T-helper 17 cell (primary cell): ENCODE data around the gene MS4A6E. TPM values are rescaled to one million over a fixed set of nuclear protein-coding genes. Genes with fewer than 3 reads are reported as not detected.

Source experiments
- ATAC-seq: fragments of 150-1000 bp; cut with Tn5 transposase; 2 replicates; pipeline ENCODE4 v1.10.0; 2021; ENCODE audit warnings: mild to moderate bottlenecking, moderate library complexity
- DNase-seq, 3 donors: peaks; one replicate each; pipeline versions ENCODE4 v3.0.0 to v3.0.0-alpha.2; 2020 to 2021
- H3K9me3 ChIP-seq: one replicate; pipeline ENCODE4 v1.7.0; 2013; ENCODE audit warnings: low read length, mild to moderate bottlenecking; ENCODE audit not compliant: control insufficient read depth, poor library complexity, severe bottlenecking
- H3K27ac Mint-ChIP-seq: one replicate; pipeline ENCODE4 v1.8.0; 2022; ENCODE audit warnings: mild to moderate bottlenecking, moderate library complexity, mixed read lengths
- H3K27me3 Mint-ChIP-seq: one replicate; pipeline ENCODE4 v1.8.0; 2022; ENCODE audit warnings: mixed read lengths
- H3K36me3 Mint-ChIP-seq: one replicate; pipeline ENCODE4 v1.8.0; 2022; ENCODE audit warnings: low read depth, mixed read lengths
- H3K4me1 Mint-ChIP-seq: one replicate; pipeline ENCODE4 v1.8.0; 2022; ENCODE audit warnings: mild to moderate bottlenecking, mixed read lengths
- H3K4me3 Mint-ChIP-seq: one replicate; pipeline ENCODE4 v1.8.0; 2022; ENCODE audit warnings: mild to moderate bottlenecking, moderate library complexity, mixed read lengths
- total RNA-seq, 4 donors: library from RNA in 2 of 4; stranded (reverse) in 2 of 4; gene quantifications; one replicate each; pipeline ENCODE4 v1.2.3 and lab custom pipeline; 2022 to 2026

The MS4A6E gene
- total RNA-seq, 2 donors from 2014 or later: not detected

- H3K27me3 Mint-ChIP-seq: peaks cover 10% of the 10 kb centered on the region
- no peaks in the 10 kb centered on the region for H3K9me3 ChIP-seq
- ATAC-seq: no peak
- H3K4me3 Mint-ChIP-seq: no peak overlapping the region
- no peak for DNase-seq
- H3K4me1 Mint-ChIP-seq: no peaks in the 10 kb centered on the region
- no peaks in the 10 kb centered on the region for H3K36me3 Mint-ChIP-seq
- H3K27ac Mint-ChIP-seq: no peak overlapping the region
Measured at GRCh38 chr11:60314635-60315321, 12.3 kb upstream of the MS4A6E start.

DNA sequence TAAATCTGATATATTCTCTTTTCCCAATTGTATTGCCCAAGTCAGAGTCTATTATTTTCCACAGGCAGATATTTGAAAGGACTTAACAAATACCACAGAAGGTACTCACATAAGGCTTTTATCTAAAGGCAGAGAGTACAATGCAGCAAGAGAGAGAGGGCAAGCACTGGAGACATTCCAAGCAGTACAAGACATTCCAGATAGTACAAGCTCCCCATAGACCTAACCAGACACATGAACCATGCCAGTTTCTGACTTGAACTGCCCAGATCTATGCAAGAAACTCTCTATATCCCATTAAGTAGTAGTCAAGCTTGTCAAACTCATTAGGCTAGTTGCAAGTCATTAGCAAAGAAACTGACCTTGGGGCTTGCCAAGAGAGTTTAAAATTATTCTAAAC is 11.2 kb upstream of the MS4A6E start:
- H3K4me3 Mint-ChIP-seq: no peak overlapping the region
- no peak for ATAC-seq
- H3K36me3 Mint-ChIP-seq: no peaks in the 10 kb centered on the region
- no peak for DNase-seq
- peaks cover 2% of the 10 kb centered on the region for H3K27me3 Mint-ChIP-seq
- no peaks in the 10 kb centered on the region for H3K9me3 ChIP-seq
- no peaks in the 10 kb centered on the region for H3K4me1 Mint-ChIP-seq
- no peak overlapping the region for H3K27ac Mint-ChIP-seq

DNA sequence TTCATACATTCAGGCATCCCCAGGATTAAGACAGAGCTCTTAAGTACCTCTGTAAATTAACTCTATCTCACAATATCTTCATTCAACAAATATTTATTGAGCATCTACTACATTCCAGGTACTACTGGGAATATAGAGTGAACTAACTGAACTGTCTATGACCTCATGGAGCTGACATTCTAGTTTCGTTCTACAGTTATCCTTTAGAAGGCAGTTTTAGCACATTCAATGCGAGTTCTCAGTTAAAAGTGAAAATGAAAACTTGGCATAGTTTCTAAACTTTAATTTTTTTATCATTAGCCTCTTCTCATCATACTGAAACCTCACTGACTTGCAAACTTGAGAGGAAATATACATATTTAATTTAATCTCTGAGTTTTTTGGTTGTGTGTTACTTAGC is 10.7 kb upstream of the MS4A6E start:
- no peaks in the 10 kb centered on the region for H3K27me3 Mint-ChIP-seq
- H3K4me3 Mint-ChIP-seq: no peak overlapping the region
- no peak overlapping the region for H3K27ac Mint-ChIP-seq
- ATAC-seq (no peak), DNase-seq (no peak)
- H3K9me3 ChIP-seq: no peaks in the 10 kb centered on the region
- H3K4me1 Mint-ChIP-seq: no peaks in the 10 kb centered on the region
- no peaks in the 10 kb centered on the region for H3K36me3 Mint-ChIP-seq

GRCh38 chr11:60318726-60319125 is 8.3 kb upstream of the MS4A6E start:
- H3K4me3 Mint-ChIP-seq: no peak overlapping the region
- ATAC-seq (no peak), DNase-seq (no peak)
- H3K4me1 Mint-ChIP-seq: no peaks in the 10 kb centered on the region
- no peaks in the 10 kb centered on the region for H3K36me3 Mint-ChIP-seq
- no peak overlapping the region for H3K27ac Mint-ChIP-seq
- no peaks in the 10 kb centered on the region for H3K9me3 ChIP-seq
- H3K27me3 Mint-ChIP-seq: no peaks in the 10 kb centered on the region

- DNase-seq (no peak), ATAC-seq (no peak)
- Mint-ChIP-seq H3K36me3 (no peaks in the 10 kb centered on the region), H3K4me3 (no peak overlapping the region), H3K4me1 (no peaks in the 10 kb centered on the region), H3K27ac (no peak overlapping the region), H3K27me3 (no peaks in the 10 kb centered on the region)
- H3K9me3 ChIP-seq: no peaks in the 10 kb centered on the region
Measured at GRCh38 chr11:60321051-60321450, 6.0 kb upstream of the MS4A6E start.

GRCh38 chr11:60328460-60328859 is 1.4 kb downstream of the MS4A6E start:
- Mint-ChIP-seq H3K27me3 (peaks cover 15% of the 10 kb centered on the region), H3K4me1 (no peaks in the 10 kb centered on the region), H3K36me3 (no peaks in the 10 kb centered on the region), H3K4me3 (no peak overlapping the region), H3K27ac (no peak overlapping the region)
- no peak for DNase-seq
- no peak for ATAC-seq
- no peaks in the 10 kb centered on the region for H3K9me3 ChIP-seq

- no peaks in the 10 kb centered on the region for H3K4me1 Mint-ChIP-seq
- no peaks in the 10 kb centered on the region for H3K9me3 ChIP-seq
- H3K27me3 Mint-ChIP-seq: peaks cover 36% of the 10 kb centered on the region
- DNase-seq (no peak), ATAC-seq (no peak)
- peaks cover 2% of the 10 kb centered on the region for H3K36me3 Mint-ChIP-seq
- H3K4me3 Mint-ChIP-seq: no peak overlapping the region
- H3K27ac Mint-ChIP-seq: no peak overlapping the region
Measured at GRCh38 chr11:60332846-60333245, 5.8 kb downstream of the MS4A6E start.

GRCh38 chr11:60334005-60334620 is 7.1 kb downstream of the MS4A6E start:
- ATAC-seq: peak; percentile 76

DNA sequence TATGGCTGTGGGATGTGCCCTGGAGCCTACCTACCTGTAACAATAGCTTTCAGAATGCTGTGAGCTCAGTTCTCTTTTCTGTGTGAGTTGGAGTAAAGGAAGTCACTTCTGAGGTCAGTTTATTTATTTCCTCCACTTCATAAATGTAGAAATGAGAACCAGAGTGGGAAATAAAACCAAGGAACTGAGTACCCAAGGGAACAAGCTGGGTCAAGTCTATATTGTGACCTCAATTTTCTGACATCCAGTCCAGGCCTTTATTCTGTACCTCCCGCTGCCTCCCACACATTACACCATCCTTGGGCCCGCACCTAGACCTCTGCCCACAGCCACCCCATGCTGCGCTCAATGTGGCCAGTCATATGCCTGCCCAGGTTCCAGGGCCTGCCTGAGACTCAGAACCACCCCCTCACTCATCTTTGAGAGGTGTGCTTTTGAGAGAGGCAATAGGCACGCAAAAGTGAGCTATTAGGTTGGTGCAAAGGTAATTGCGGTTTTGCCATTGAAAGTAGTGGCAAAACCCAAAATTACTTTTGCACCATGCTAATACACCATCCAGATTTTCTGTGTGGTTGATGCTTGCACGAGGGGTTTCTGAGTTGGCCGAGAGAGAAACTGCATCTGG is 9.8 kb downstream of the MS4A6E start:
- H3K9me3 ChIP-seq: no peaks in the 10 kb centered on the region
- ATAC-seq (no peak), DNase-seq (no peak)
- Mint-ChIP-seq H3K4me3 (no peak overlapping the region), H3K36me3 (peaks cover 2% of the 10 kb centered on the region), H3K4me1 (no peaks in the 10 kb centered on the region), H3K27ac (no peak overlapping the region), H3K27me3 (peaks cover 66% of the 10 kb centered on the region)

More at GRCh38 chr11:60334005-60334620, 7.1 kb downstream of the MS4A6E start:
- Mint-ChIP-seq H3K27ac (no peak overlapping the region), H3K4me3 (no peak overlapping the region), H3K4me1 (no peaks in the 10 kb centered on the region), H3K27me3 (peaks cover 48% of the 10 kb centered on the region), H3K36me3 (peaks cover 2% of the 10 kb centered on the region)
- DNase-seq: peak; percentile 12 to 56 (median 17)
- no peaks in the 10 kb centered on the region for H3K9me3 ChIP-seq

- H3K27ac Mint-ChIP-seq: no peak overlapping the region
- H3K9me3 ChIP-seq: no peaks in the 10 kb centered on the region
- H3K36me3 Mint-ChIP-seq: peaks cover 2% of the 10 kb centered on the region
- H3K4me3 Mint-ChIP-seq: no peak overlapping the region
- DNase-seq: no peak
- no peak for ATAC-seq
- peaks cover 66% of the 10 kb centered on the region for H3K27me3 Mint-ChIP-seq
- no peaks in the 10 kb centered on the region for H3K4me1 Mint-ChIP-seq
Measured at GRCh38 chr11:60338053-60338452, 11.0 kb downstream of the MS4A6E start.

DNA sequence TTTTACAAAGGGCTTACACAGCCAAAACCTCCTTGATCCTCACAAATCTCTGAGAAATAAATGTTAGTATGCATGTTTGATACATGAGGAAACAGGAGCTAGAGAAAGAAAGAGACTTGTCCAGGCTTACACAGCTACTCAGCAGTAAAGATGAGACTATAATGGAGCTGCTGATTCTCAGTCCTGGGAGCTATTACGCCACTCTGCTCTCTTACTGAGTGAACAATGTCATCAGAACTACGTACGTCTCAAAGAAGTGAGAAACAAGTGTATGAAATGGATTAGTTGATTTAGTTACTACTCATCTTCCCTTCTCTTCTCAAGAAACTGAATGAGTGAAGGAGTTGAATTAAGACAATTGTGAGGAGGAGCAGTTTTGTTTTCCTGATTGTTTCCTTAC is 12.3 kb downstream of the MS4A6E start:
- Mint-ChIP-seq H3K4me1 (no peaks in the 10 kb centered on the region), H3K36me3 (peaks cover 2% of the 10 kb centered on the region), H3K4me3 (no peak overlapping the region), H3K27me3 (peaks cover 67% of the 10 kb centered on the region), H3K27ac (no peak overlapping the region)
- no peak for ATAC-seq
- H3K9me3 ChIP-seq: no peaks in the 10 kb centered on the region
- DNase-seq: no peak

DNA sequence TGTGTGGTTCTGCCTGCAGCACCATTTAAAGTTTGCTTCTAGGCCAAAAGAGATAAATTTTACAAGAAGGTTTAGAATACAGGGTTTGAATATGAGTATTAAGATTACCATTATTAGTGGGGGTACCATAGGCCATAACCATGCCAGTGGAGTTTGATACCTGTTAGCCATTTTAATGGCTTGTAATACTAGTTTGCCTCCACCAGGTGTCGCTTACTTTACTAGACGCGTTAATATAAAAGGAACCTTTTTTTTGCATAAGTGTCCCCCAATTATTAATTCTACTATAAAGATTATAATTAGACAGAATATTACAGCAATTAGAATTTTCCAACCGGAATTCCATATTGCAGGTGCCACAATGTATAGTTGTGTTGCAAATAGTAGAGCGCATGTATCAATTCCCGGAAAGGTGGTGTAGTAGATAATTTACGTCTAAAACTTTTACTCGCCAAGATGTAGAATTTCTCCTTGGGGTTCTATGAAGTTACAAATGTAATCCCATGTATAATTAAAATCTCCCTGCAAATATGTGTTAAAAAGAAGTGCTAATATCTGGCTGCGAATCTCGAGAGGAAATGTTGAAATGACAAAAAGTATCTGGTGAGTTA is 16.1 kb downstream of the MS4A6E start:
- H3K27me3 Mint-ChIP-seq: peaks cover 70% of the 10 kb centered on the region
- H3K27ac Mint-ChIP-seq: no peak overlapping the region
- DNase-seq (no peak), ATAC-seq (no peak)
- H3K4me1 Mint-ChIP-seq: no peaks in the 10 kb centered on the region
- H3K9me3 ChIP-seq: no peaks in the 10 kb centered on the region
- no peaks in the 10 kb centered on the region for H3K36me3 Mint-ChIP-seq
- H3K4me3 Mint-ChIP-seq: no peak overlapping the region

- Mint-ChIP-seq H3K27ac (no peak overlapping the region), H3K36me3 (no peaks in the 10 kb centered on the region), H3K27me3 (peaks cover 70% of the 10 kb centered on the region), H3K4me1 (no peaks in the 10 kb centered on the region), H3K4me3 (no peak overlapping the region)
- ATAC-seq (no peak), DNase-seq (no peak)
- H3K9me3 ChIP-seq: no peaks in the 10 kb centered on the region
Measured at GRCh38 chr11:60344146-60344545, 17.1 kb downstream of the MS4A6E start.
